ENCODE results near the gene IKBKG. TPM values are rescaled to one million over a fixed set of nuclear protein-coding genes. Genes with fewer than 3 reads are reported as not detected.
"Not testable (repeated sequence)": the region's sequence is repeated elsewhere in the genome, so short reads cannot be mapped to it uniquely, and the experiment has no call there.

IKBKG gene
- total RNA-seq, 1 experiment from 2014 or later, result 24.0 TPM

DNA sequence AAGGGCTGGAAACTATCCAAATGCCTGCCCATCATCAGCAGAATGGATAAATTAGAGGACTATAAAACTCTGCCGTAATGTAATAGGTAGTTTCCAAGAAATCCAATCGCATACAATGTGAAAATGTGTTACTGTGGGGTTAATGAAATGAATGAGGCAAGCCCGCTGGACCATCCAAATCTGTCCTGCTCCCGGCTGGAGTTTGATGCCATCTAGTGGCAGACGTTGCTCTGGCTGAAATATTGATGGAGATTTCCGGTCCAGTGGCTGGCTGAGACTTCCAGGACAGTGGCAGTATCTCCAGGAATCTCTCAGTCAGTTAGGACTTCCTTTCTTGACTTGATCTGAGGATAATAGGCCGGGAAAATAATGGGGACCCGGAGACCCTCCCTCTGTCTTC is 35.6 kb downstream of the IKBKG start:
- intact Hi-C loops (cut with micrococcal nuclease); H3K9ac ChIP-seq (ENCODE audit: low read length); DNase-seq (ENCODE audit: low read depth, low spot score); H3K4me2 ChIP-seq (ENCODE audit: low read length); H4K20me1 ChIP-seq (ENCODE audit: insufficient read depth); H3K27me3 ChIP-seq (ENCODE audit: insufficient read depth, low read length); BruUV-seq (replicated peaks); H3K9me2 ChIP-seq (ENCODE audit: insufficient read depth); H3K27ac ChIP-seq (ENCODE audit: low read depth, low read length); CTCF ChIA-PET; H3K4me3 ChIP-seq (replicated peaks in 1 of 2; ENCODE audit: low read depth in 1 of 2, low read length in 2 of 2); H3K9me3 ChIP-seq (ENCODE audit: control insufficient read depth in 1 of 2, insufficient read depth in 1 of 2, low read depth in 1 of 2, low read length in 2 of 2); H2AFZ ChIP-seq (ENCODE audit: low read depth, low read length, poor library complexity, severe bottlenecking); RAD21 ChIA-PET (ENCODE audit: low non-redundant PET in 1 of 2, low total read pairs in 2 of 2, uncharacterized antibody in 2 of 2, unreplicated experiment in 2 of 2); H3K4me1 ChIP-seq (ENCODE audit: control insufficient read depth in 1 of 2, insufficient read depth in 2 of 2, low read length in 2 of 2); H3K79me2 ChIP-seq (ENCODE audit: insufficient read depth, low read length); H3K36me3 ChIP-seq (ENCODE audit: control insufficient read depth in 1 of 2, insufficient read depth in 2 of 2, low read length in 2 of 2); POLR2A ChIA-PET: not testable (repeated sequence)
- peak; percentile 85 for ATAC-seq

GRCh38 chrX:154584585-154585183 is 37.3 kb downstream of the IKBKG start, which contains the start of gene CTAG1A:
Gene CTAG1A, plus strand, starts transcription at chrX:154585133. Its CDS starts 74 bp downstream, at chrX:154585207.
- H3K36me3 ChIP-seq (ENCODE audit: control insufficient read depth in 1 of 2, insufficient read depth in 2 of 2, low read length in 2 of 2); H3K9me3 ChIP-seq (ENCODE audit: control insufficient read depth in 1 of 2, insufficient read depth in 1 of 2, low read depth in 1 of 2, low read length in 2 of 2); H4K20me1 ChIP-seq (ENCODE audit: insufficient read depth); BruUV-seq (replicated peaks); CTCF ChIA-PET; H3K9me2 ChIP-seq (ENCODE audit: insufficient read depth); intact Hi-C loops (cut with micrococcal nuclease); H3K4me1 ChIP-seq (ENCODE audit: control insufficient read depth in 1 of 2, insufficient read depth in 2 of 2, low read length in 2 of 2); H3K79me2 ChIP-seq (ENCODE audit: insufficient read depth, low read length); ATAC-seq; H2AFZ ChIP-seq (ENCODE audit: low read depth, low read length, poor library complexity, severe bottlenecking); POLR2A ChIA-PET; RAD21 ChIA-PET (ENCODE audit: low non-redundant PET in 1 of 2, low total read pairs in 2 of 2, uncharacterized antibody in 2 of 2, unreplicated experiment in 2 of 2); H3K27me3 ChIP-seq (ENCODE audit: insufficient read depth, low read length); H3K9ac ChIP-seq (ENCODE audit: low read length); H3K27ac ChIP-seq (ENCODE audit: low read depth, low read length); H3K4me3 ChIP-seq (replicated peaks in 1 of 2; ENCODE audit: low read depth in 1 of 2, low read length in 2 of 2); H3K4me2 ChIP-seq (ENCODE audit: low read length); DNase-seq (ENCODE audit: low read depth, low spot score): not testable (repeated sequence)

DNA sequence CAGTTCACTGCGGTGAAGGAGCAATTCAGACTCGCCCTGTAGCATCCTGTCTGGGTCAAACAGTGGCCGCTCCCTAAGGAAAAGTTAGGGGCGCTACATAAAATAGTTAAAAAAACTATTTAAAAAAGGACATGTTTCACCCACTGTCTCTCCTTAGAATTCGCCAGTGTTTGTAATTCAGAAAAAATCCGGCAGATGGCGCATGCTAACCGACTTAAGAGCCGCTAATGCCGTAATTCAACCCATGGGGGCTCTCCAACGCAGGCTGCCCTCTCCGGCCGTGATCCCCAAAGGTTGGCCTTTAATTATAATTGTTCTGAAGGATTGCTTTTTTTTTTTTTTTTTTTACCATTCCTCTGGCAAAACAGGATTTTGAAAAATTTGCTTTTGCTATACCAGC is 43.0 kb downstream of the IKBKG start:
- BruUV-seq (replicated peaks); H3K9me2 ChIP-seq (ENCODE audit: insufficient read depth); H3K4me3 ChIP-seq (replicated peaks in 1 of 2; ENCODE audit: low read depth in 1 of 2, low read length in 2 of 2); CTCF ChIA-PET; H2AFZ ChIP-seq (ENCODE audit: low read depth, low read length, poor library complexity, severe bottlenecking); H3K79me2 ChIP-seq (ENCODE audit: insufficient read depth, low read length); H3K4me1 ChIP-seq (ENCODE audit: control insufficient read depth in 1 of 2, insufficient read depth in 2 of 2, low read length in 2 of 2); H3K4me2 ChIP-seq (ENCODE audit: low read length); H3K9ac ChIP-seq (ENCODE audit: low read length); intact Hi-C loops (cut with micrococcal nuclease); RAD21 ChIA-PET (ENCODE audit: low non-redundant PET in 1 of 2, low total read pairs in 2 of 2, uncharacterized antibody in 2 of 2, unreplicated experiment in 2 of 2); POLR2A ChIA-PET; H3K27ac ChIP-seq (ENCODE audit: low read depth, low read length); DNase-seq (ENCODE audit: low read depth, low spot score); H3K27me3 ChIP-seq (ENCODE audit: insufficient read depth, low read length); H3K36me3 ChIP-seq (ENCODE audit: control insufficient read depth in 1 of 2, insufficient read depth in 2 of 2, low read length in 2 of 2); H3K9me3 ChIP-seq (ENCODE audit: control insufficient read depth in 1 of 2, insufficient read depth in 1 of 2, low read depth in 1 of 2, low read length in 2 of 2); H4K20me1 ChIP-seq (ENCODE audit: insufficient read depth): not testable (repeated sequence)
- ATAC-seq, result peak; percentile 69; the same call in 1 of the 2 replicates

All from HCT116 (cell line).